A172 (cell line): ENCODE results near the gene TTC28. TPM values are rescaled to one million over a fixed set of nuclear protein-coding genes. Genes with fewer than 3 reads are reported as not detected.

ENCODE experiments used
- DNase-seq: peaks from one replicate; pipeline ENCODE4 v3.0.0-alpha.2; 2015; ENCODE audit warnings: low spot score
- total RNA-seq: library from RNA; depleted of rRNA; stranded (reverse); fragments of >200 nt; shearing (Covaris generic); gene quantifications from 2 replicates; pipeline ENCODE4 v1.2.3, GENCODE V29; 2014

TTC28 gene
- total RNA-seq, 1 experiment from 2014 or later: 0.45 TPM

- DNase-seq: peak; percentile 3
Measured at GRCh38 chr22:28410050-28410816, 269.4 kb downstream of the TTC28 start.

GRCh38 chr22:28408709-28409108, 270.9 kb downstream of the TTC28 start:
- no peak for DNase-seq

- no peak for DNase-seq
Measured at GRCh38 chr22:28407645-28408044, 272.0 kb downstream of the TTC28 start.

- DNase-seq: no peak
Measured at GRCh38 chr22:28406246-28406645, 273.4 kb downstream of the TTC28 start.

- DNase-seq: no peak
Measured at GRCh38 chr22:28405588-28405987, 274.1 kb downstream of the TTC28 start.

- no peak for DNase-seq
Measured at GRCh38 chr22:28402539-28402938, 277.1 kb downstream of the TTC28 start.

- no peak for DNase-seq
Measured at GRCh38 chr22:28402060-28402459, 277.6 kb downstream of the TTC28 start.

GRCh38 chr22:28398981-28399380, 280.7 kb downstream of the TTC28 start:
- DNase-seq: no peak

GRCh38 chr22:28398355-28398754, 281.3 kb downstream of the TTC28 start:
- DNase-seq: no peak

- DNase-seq: no peak
Measured at GRCh38 chr22:28397306-28397705, 282.3 kb downstream of the TTC28 start.

GRCh38 chr22:28395920-28396753, 283.5 kb downstream of the TTC28 start:
- DNase-seq: peak; percentile 8

GRCh38 chr22:28395520-28395919, 284.1 kb downstream of the TTC28 start:
- DNase-seq: no peak

- no peak for DNase-seq
Measured at GRCh38 chr22:28394513-28395110, 285.0 kb downstream of the TTC28 start.

- DNase-seq: peak; percentile 11
Measured at GRCh38 chr22:28381429-28382167, 298.0 kb downstream of the TTC28 start.

GRCh38 chr22:28379951-28380350, 299.7 kb downstream of the TTC28 start:
- DNase-seq: no peak

GRCh38 chr22:28379075-28379779, 300.4 kb downstream of the TTC28 start:
- DNase-seq: no peak

- no peak for DNase-seq
Measured at GRCh38 chr22:28375761-28376534, 303.7 kb downstream of the TTC28 start.

GRCh38 chr22:28373831-28374230, 305.8 kb downstream of the TTC28 start:
- DNase-seq: no peak

GRCh38 chr22:28369854-28370253, 309.8 kb downstream of the TTC28 start:
- no peak for DNase-seq

- DNase-seq: no peak
Measured at GRCh38 chr22:28366856-28367255, 312.8 kb downstream of the TTC28 start.
